Activated naive CD4-positive, alpha-beta T cell treated with anti-CD3 and anti-CD28 coated beads, Interleukin-2, amount 50 U/mL, for 72 hours (primary cell): Measurements from ENCODE around the gene ZNF625. TPM values are rescaled to one million over a fixed set of nuclear protein-coding genes. Genes with fewer than 3 reads are reported as not detected.
"Not testable (repeated sequence)": the region's sequence is repeated elsewhere in the genome, so short reads cannot be mapped to it uniquely, and the experiment has no call there.

Experiments
- ATAC-seq, 2 donors: fragments of 150-1000 bp; cut with Tn5 transposase; 2 replicates each; pipeline ENCODE4 v1.10.0; 2021; ENCODE audit warnings: mild to moderate bottlenecking in 2 of 2, moderate library complexity in 2 of 2
- DNase-seq, 2 donors: peaks; one replicate each; pipeline ENCODE4 v3.0.0; 2021 to 2022; ENCODE audit warnings: low spot score in 2 of 2
- H3K27ac Mint-ChIP-seq, 2 donors: one replicate each; pipeline ENCODE4 v1.8.0; 2022; ENCODE audit warnings: mild to moderate bottlenecking in 2 of 2, mixed read lengths in 2 of 2
- H3K36me3 Mint-ChIP-seq, 2 donors: one replicate each; pipeline ENCODE4 v1.8.0; 2022; ENCODE audit warnings: mixed read lengths in 2 of 2
- H3K9me3 Mint-ChIP-seq, 2 donors: one replicate each; pipeline ENCODE4 v1.8.0; 2022; ENCODE audit warnings: mixed read lengths in 2 of 2
- total RNA-seq, 2 donors: library from RNA; stranded (reverse); gene quantifications; one replicate each; pipeline ENCODE4 v1.2.3, GENCODE V29; 2022

Gene ZNF625
- total RNA-seq, 2 donors from 2014 or later: 4.7 to 5.4 TPM

DNA sequence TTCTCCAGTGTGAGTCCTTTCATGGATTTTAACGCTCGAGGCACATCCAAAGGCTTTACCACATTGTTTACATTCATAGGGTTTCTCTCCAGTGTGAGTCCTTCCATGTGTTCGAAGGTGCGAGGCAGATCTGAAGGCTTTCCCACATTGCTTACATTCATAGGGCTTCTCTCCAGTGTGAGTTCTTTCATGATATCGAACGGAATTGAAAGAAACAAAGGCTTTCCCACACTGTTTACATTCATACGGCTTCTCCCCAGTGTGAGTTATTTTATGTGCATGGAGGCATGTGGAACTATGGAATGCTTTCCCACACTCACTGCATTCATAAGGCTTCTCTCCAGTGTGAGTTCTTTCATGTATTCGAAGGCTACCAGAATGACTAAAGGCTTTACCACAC lies 11.2 kb downstream of the ZNF625 start:
- ATAC-seq (no peak), DNase-seq (no peak)
- Mint-ChIP-seq H3K9me3 (peaks cover 16 to 19% of the 10 kb centered on the region in 2 donors), H3K27ac (no peak overlapping the region), H3K36me3 (peaks cover 24 to 40% of the 10 kb centered on the region in 2 donors)

DNA sequence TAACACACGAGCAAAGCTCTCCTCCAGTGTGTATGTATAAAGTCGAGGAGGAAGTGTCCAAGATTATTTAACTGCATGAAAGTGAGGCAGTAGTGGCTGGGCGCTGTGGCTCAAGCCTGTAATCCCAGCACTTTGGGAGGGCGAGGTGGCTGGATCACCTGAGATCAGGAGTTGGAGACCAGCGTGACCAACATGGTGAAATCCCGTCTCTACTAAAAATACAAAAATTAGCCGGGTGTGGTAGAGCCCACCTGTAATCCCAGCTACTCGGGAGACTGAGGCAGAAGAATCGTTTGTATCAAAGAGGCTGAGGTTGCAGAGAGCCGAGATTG lies 15.2 kb downstream of the ZNF625 start:
- H3K9me3 Mint-ChIP-seq: peaks cover 9 to 20% of the 10 kb centered on the region in 2 donors
- peaks cover 22 to 30% of the 10 kb centered on the region in 2 donors for H3K36me3 Mint-ChIP-seq
- ATAC-seq: no peak
- no peak overlapping the region for H3K27ac Mint-ChIP-seq
- DNase-seq: no peak

DNA sequence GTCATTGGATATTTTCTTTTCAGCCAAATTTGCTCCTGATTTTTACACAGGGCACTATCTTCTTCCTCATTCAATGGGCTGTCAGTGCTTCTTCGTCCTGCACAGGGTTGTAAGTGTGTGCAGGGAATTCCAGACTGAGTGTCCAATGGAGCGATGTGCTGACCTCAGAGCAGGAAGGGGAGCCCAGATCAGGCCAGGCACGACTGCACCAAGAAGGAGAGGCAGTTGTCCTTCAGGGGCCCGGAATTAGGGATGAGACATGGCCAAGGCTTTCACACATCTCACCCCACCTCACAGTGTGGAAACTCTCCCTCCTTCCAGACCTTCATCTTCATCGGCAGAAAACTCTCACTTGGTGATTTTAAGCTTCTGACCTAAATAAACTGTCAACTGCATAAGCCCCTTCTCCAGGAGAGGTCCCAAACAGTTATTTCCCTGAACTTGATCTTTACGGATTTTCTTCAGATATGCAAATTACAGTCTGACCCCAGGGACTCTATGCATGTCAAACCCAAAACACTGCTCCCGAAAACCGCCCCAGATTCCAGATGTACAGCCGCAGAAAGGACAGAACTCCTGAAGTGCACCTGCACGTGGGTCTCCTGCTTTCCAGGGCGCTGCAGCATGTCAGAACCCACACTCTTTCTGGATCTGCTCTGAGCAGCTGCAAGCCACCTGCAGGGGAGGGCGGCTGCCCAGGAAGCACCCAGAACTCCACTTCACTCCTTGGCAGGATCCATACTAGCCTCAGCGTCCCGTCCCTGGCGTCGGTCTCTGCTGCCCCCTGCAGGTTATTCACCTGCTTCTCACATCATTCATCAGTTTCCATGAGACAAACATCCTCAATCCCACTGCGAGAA lies 15.8 kb downstream of the ZNF625 start:
- Mint-ChIP-seq H3K9me3 (peaks cover 7 to 15% of the 10 kb centered on the region in 2 donors), H3K36me3 (peaks cover 16 to 25% of the 10 kb centered on the region in 2 donors), H3K27ac (peak overlapping the region in 1 of 2 donors; percentile 83)
- ATAC-seq: peak; percentile 65 to 80
- DNase-seq: peak; percentile 80 to 84

DNA sequence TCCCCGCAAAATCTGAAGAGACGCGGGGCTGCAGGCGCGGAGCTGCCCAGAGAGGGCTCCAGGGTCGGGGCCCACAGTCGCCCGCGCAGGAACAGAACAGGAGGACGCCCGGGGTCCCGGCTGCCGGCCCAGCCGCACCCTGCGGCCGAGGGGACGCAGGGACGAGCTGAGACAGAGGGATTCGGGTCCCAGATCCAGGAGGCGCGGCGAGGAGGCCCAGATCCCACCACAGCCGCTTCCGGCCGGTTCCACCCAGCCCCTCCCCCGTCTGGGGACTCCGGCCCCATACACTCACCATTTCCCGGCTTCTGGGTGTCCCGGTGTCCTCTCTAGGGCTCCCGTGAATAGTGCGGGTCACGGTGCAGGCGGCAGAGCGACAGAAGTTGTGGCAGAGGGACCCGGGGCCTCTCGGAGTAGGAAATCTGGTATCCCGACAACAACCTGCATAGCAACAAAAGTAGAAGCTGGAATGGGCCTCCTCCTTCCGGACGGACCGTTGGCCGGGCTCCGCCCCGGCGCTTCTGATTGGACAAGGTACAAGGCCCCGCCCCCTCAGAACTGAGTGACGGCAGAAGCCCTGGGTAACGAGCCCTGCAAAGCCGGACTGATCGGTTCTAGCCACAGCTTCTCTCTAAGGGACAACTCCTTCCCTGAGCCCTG lies 16.5 kb downstream of the ZNF625 start, which contains the start of gene ZNF20:
TSS of gene ZNF20 (minus strand) at position 466 of the 660 bp plus-strand sequence. CDS start at position 298, 168 bp downstream.
- Mint-ChIP-seq H3K27ac (peak within 1 kb of the TSS; percentile 83 to 86), H3K9me3 (peaks cover 0 to 7% of the 10 kb centered on the region in 2 donors), H3K36me3 (peaks cover 9 to 25% of the 10 kb centered on the region in 2 donors)
- peak; percentile 92 to 96 for ATAC-seq
- DNase-seq: peak; percentile 91 to 92

DNA sequence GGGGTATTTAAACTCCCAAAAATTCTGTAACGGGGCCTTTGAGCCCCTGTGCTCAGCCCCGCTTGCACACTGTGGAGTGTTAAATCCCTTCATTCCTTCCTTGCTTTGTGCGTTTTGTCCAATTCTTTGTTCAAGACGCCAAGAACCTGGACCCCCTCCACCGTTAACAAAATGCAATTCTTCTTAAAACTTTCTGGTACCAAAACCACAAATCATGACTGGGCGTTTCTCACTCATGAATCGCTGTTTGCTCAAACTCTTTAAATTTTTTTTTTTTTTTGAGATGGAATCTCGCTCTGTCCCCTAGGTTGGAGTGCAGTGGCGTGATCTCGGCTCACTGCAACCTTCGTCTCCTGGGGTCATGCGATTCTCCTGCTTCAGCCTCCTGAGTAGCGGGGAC lies 17.3 kb downstream of the ZNF625 start:
- DNase-seq: no peak
- Mint-ChIP-seq H3K9me3 (peaks cover 0 to 7% of the 10 kb centered on the region in 2 donors), H3K36me3 (peaks cover 8 to 29% of the 10 kb centered on the region in 2 donors), H3K27ac (peak overlapping the region in 1 of 2 donors; percentile 83)
- ATAC-seq: no peak

DNA sequence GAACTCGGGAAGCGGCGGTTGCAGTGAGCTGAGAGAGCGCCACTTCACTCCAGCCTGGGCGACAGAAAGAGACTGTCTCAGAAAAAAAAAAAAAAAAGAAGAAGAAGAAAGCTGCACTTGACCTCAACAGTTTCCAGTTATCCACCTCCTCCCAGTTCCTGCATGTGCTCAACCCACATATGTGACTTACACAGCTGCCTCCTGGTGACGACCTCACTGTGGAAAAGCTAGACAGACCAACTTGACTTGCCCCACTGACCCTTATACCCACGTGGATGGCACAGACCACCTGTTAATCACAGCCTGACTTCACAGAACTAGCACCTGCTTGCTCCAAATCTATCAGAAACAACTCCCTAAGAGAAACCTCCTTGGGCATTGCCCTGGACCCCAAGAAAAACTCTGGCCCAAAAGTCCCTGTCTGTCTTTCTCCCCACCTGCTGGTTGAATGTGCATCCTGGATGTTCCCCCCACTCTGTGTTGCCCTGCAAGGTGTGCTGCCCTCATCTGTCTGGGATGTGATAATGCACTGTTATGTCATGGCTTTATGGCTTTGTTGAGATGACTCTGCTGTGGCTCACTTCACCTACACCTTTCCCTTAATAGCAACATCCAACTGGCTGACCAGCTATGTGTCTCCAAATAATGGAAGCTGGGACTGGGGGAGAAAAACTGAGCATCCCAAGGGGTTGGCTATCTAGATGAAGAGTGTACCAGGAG lies 19.2 kb downstream of the ZNF625 start:
- peak overlapping the region in 1 of 2 donors; percentile 64 for H3K27ac Mint-ChIP-seq

DNA sequence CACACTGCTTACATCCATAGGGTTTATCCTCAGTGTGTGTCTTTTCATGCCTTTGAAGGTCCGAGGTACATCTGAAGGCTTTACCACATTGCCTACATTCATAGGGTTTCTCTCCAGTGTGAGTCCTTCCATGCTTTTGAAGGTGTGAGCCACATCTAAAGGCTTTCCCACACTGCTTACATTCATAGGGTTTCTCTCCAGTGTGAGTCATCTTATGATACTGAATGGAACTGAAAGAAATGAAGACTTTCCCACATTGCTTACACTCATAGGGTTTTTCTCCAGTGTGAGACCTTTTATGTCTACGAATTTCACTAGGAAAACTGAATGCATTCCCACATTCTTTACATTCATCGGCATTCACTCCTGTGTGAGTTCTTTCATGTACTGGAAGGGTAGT lies 23.5 kb downstream of the ZNF625 start:
- ATAC-seq (peak in 1 of 2 donors; percentile 75), DNase-seq (no peak)
- no peak overlapping the region for H3K27ac Mint-ChIP-seq
- H3K36me3 Mint-ChIP-seq: peaks cover 41 to 72% of the 10 kb centered on the region in 2 donors
- H3K9me3 Mint-ChIP-seq: peaks cover 24 to 25% of the 10 kb centered on the region in 2 donors

More for the DNA sequence above, 19.2 kb downstream of the ZNF625 start:
- Mint-ChIP-seq H3K36me3 (peaks cover 25 to 48% of the 10 kb centered on the region in 2 donors), H3K9me3 (peaks cover 9 to 15% of the 10 kb centered on the region in 2 donors)
- no peak for ATAC-seq
- no peak for DNase-seq

DNA sequence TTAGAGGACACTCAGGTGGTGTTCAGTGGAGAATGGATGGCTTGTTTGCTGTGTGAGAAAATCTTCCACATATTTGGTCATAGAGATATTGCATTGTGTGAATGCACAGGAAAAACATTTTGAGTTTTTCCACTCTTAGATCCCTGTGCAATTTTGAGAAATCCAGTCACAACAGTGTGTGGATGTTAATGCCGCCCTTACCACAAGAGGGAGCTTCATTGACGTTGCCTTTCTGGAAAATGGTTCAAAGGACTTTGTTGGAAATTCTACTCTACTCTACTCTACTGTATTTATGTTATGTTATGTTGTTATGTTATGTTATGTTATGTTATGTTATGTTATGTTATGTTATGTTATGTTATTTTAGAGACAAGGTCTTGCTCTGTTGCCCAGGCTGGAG lies 29.8 kb downstream of the ZNF625 start:
- ATAC-seq: peak in 1 of 2 donors; percentile 39
- Mint-ChIP-seq H3K27ac (no peak overlapping the region), H3K36me3 (peaks cover 9 to 22% of the 10 kb centered on the region in 2 donors), H3K9me3 (peaks cover 8 to 9% of the 10 kb centered on the region in 2 donors)
- no peak for DNase-seq

DNA sequence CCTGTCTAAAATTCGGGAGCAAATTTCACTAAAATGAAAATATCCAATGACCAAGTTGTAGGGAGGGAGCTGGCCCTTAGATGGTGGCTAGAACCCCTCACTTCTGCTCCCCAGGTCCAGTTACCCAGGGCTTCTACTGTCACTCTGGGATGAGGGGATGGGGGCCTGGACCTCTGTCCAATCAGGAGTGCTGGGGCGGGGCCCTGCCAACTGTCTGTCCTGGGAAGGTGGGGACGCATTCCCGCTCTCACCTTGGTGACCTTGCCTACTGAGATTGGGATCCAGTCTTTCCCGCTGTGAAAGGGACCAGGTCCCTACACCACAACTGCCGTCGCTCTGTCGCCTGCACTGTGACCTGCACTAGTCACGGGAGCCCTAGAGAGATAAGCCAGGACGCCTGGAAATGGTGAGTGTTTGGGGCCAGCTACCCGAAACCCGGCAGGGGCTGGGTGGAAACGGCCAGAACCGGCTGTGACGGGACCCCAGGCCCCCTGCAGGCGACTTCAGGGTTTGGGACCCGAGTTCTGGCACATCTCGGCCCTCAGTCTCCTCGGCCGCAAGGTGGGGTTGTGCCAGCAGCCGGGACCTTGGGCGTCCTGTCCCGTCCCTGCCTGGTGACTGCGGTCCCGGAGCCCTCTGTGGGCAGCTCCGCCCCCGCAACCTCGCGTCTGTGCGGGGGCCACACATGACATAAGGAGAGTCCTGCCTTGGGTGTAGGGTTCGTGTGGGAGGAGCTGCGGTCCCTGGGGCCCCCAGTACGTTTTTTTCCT lies 39.1 kb downstream of the ZNF625 start:
- DNase-seq (no peak), ATAC-seq (no peak)
- peaks cover 8 to 15% of the 10 kb centered on the region in 2 donors for H3K9me3 Mint-ChIP-seq
- no peak overlapping the region for H3K27ac Mint-ChIP-seq
- H3K36me3 Mint-ChIP-seq: peaks cover 13 to 19% of the 10 kb centered on the region in 2 donors

DNA sequence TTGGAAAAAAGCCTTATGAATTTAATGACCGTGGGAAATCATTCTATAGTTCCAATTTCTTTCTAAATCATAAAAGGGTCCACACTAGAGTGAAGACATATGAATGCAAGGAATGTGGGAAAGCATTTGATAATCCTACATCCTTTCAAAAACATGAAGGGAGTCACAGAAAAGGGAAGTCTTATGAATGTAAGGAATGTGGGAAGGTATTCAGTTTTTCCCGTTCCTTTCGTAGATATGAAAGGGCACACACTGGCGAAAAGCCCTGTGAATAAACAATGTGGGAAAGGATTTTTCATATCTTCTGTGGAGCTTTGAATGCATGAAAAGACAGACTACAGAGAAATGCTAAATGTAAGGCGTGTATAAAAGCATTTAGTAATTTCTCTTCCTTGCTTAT lies 43.4 kb downstream of the ZNF625 start:
- peaks cover 43 to 45% of the 10 kb centered on the region in 2 donors for H3K36me3 Mint-ChIP-seq
- H3K9me3 Mint-ChIP-seq: peaks cover 15 to 25% of the 10 kb centered on the region in 2 donors
- H3K27ac Mint-ChIP-seq: peak overlapping the region in 1 of 2 donors; percentile 81
- ATAC-seq (no peak), DNase-seq (no peak)

DNA sequence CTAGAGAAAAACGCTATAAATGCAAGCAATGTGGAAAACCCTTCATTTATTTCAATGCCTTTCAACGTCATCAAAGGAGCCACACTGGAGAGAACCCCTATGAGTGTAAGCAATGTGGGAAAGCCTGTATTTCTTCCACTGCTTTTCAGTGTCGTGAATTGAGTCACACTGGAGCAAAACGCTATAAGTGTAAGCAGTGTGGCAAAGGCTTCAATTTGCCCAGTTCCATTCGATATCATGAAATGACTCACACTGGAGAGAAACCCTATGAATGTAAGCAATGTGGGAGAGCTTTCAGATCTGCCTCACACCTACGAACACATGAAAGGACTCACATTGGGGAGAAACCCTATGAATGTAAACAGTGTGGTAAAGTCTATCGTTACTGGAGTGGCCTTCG lies 43.8 kb downstream of the ZNF625 start:
- Mint-ChIP-seq H3K36me3 (peaks cover 43 to 45% of the 10 kb centered on the region in 2 donors), H3K9me3 (peaks cover 15 to 25% of the 10 kb centered on the region in 2 donors), H3K27ac (peak overlapping the region in 1 of 2 donors; percentile 81)
- ATAC-seq (peak; percentile 91 to 98), DNase-seq (peak in 1 of 2 donors; percentile 6)

DNA sequence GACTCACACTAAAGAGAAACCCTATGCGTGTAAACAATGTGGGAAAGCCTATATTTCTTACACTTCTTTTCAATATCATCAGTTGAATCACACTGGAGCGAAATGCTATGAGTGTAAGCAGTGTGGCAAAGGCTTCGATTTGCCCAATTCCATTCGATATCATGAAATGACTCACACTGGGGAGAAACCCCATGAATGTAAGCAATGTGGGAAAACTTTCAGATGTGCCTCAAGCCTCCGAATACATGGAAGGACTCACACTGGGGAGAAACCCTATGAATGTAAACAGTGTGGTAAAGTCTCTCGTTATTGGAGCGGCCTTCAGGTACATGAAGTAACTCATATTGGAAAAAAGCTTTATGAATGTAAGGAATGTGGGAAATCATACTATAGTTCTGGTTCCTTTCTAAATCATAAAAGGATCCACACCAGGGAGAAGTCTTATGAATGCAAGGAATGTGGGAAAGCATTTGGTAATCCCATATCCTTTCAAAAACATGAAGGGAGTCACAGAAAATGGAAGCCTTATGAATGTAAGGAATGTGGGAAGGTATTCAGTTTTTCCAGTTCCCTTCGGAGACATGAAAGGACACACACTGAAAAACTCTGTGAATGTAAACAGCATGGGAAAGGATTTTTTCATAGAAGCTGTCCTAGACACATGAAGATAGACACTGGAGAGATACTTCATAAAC lies 44.4 kb downstream of the ZNF625 start:
- ATAC-seq (peak in 1 of 2 donors; percentile 21), DNase-seq (no peak)
- Mint-ChIP-seq H3K36me3 (peaks cover 43 to 45% of the 10 kb centered on the region in 2 donors), H3K27ac (peak overlapping the region in 1 of 2 donors; percentile 81), H3K9me3 (peaks cover 15 to 25% of the 10 kb centered on the region in 2 donors)

DNA sequence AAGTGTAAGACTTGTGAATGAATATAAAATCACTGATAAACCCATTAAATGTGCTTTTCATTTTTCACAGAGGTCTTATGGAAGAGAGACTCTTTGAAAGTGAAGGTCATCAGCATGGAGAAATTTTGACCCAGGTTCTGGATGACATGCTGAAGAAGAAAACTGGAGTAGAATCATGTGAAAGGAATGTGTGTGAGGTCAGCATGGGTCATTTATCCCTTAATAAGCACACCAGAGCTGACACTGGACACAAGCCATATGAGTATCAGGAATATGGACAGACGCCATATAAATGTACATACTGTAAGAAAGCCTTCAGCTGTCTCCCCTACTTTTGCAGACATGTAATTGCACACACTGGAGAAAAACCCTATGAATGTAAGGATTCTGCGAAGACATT lies 45.4 kb downstream of the ZNF625 start:
- Mint-ChIP-seq H3K9me3 (peaks cover 15 to 25% of the 10 kb centered on the region in 2 donors), H3K36me3 (peaks cover 45 to 51% of the 10 kb centered on the region in 2 donors), H3K27ac (no peak overlapping the region)
- DNase-seq (no peak), ATAC-seq (no peak)

DNA sequence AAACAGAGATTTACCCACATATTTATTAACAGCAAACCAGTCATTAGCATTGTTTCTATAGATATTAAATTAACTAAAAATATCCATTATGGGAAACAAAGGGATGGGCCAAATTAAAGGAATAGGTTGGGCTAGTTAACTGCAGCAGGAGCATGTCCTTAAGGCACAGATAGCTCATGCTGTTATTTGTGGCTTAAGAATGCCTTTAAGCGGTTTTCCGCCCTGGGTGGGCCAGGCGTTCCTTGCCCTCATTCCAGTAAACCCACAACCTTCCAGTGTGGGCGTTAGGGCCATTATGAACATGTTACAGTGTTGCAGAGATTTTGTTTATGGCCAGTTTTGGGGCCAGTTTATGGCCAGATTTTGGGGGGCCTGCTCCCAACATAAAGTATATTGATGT lies 52.6 kb downstream of the ZNF625 start:
- not testable (repeated sequence) for ATAC-seq, DNase-seq, H3K27ac Mint-ChIP-seq
- Mint-ChIP-seq H3K9me3 (peaks cover 0 to 12% of the 10 kb centered on the region in 2 donors), H3K36me3 (peaks cover 5 to 28% of the 10 kb centered on the region in 2 donors)

DNA sequence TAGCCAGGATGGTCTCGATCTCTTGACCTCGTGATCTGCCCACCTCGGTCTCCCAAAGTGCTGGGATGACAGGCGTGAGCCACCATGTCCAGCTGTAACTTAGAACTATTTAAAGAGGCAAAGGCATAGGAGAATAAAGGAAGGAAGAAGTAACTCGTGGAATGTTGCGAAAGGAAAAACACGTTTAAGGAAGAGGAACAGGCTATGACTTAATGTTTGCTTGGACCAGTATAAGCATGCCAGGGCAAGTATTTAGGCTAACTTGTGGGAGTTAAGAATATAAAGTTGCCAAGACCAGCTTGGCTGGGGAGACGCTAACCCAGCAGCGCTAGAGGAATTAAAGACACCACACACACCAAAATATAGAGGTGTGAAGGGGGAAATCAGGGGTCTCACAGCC lies 58.5 kb downstream of the ZNF625 start:
- Mint-ChIP-seq H3K9me3 (peaks cover 4 to 17% of the 10 kb centered on the region in 2 donors), H3K36me3 (peaks cover 14 to 48% of the 10 kb centered on the region in 2 donors), H3K27ac (no peak overlapping the region)
- no peak for ATAC-seq
- no peak for DNase-seq
